NCI-H1105 treated with DMSO at 0.1 percent for 48 hours (cell line): ENCODE data around the gene ANKRD11.
A peak's percentile ranks its signal among the peaks of the same experiment; 100 is the strongest.

Experiments
- DNase-seq: peaks from one replicate; lab custom pipeline; 2025; lab: John Stamatoyannopoulos, UW

Gene ANKRD11

GRCh38 chr16:89490439-89491237, at the start of gene ANKRD11:
Gene ANKRD11, minus strand, starts transcription at chr16:89490561. Its CDS starts 173,542 bp downstream, at chr16:89317019.
- DNase-seq = peak; percentile 96

DNA sequence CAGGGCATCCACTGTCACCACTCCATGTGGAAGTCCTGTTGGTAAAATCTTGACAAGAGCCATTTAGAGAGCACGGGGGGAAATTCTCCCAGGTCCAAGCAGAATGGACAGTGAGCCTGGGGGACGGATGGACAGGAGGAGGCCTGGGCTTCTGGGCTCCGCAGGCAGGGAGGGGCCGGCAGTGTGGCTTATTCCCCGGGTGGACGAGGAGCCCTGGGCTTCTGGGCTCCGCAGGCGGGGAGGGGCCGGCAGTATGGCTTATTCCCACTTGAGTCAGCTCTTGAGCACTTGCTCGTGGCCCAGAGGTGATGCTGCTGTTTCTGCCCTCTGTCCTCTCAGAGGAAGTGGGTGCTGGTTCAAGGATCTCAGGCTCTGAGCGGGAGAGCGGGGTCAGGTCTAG, 47.9 kb upstream of the ANKRD11 start:
- DNase-seq = no peak

GRCh38 chr16:89537549-89537925, 47.2 kb upstream of the ANKRD11 start:
- no peak for DNase-seq

GRCh38 chr16:89536886-89537548, 46.7 kb upstream of the ANKRD11 start:
- no peak for DNase-seq

GRCh38 chr16:89536371-89536770, 46.0 kb upstream of the ANKRD11 start:
- no peak for DNase-seq

GRCh38 chr16:89534252-89534756, 43.9 kb upstream of the ANKRD11 start:
- DNase-seq = no peak

- no peak for DNase-seq
Measured at GRCh38 chr16:89531821-89532526, 41.6 kb upstream of the ANKRD11 start.

GRCh38 chr16:89530401-89531381, 40.3 kb upstream of the ANKRD11 start:
- no peak for DNase-seq

GRCh38 chr16:89529097-89529496, 38.7 kb upstream of the ANKRD11 start:
- DNase-seq = no peak

- DNase-seq = no peak
Measured at GRCh38 chr16:89525146-89525913, 35.0 kb upstream of the ANKRD11 start.

GRCh38 chr16:89523680-89524344, 33.5 kb upstream of the ANKRD11 start:
- DNase-seq = no peak

- DNase-seq = no peak
Measured at GRCh38 chr16:89522287-89522686, 31.9 kb upstream of the ANKRD11 start.

DNA sequence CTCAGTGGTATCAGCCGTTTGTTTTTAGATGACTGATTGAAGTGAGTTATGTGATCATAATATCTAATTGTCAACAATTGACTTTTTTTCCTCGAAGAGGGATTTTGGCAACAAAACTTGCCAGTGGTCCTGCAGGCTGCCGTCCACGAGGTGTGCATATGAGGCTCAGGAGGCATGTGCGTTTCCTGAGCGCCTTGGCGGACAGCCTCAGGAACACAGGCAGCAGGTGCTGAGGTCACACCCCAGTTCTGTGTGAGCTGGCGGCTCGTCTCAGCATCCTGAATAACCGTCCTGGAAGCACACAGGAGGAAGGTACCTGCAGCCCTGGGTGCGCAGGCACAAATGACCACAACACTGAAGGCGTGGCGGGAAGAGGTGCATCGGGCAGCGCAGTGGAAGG, 29.5 kb upstream of the ANKRD11 start:
- DNase-seq = no peak

GRCh38 chr16:89517128-89517527, 26.8 kb upstream of the ANKRD11 start:
- no peak for DNase-seq

DNA sequence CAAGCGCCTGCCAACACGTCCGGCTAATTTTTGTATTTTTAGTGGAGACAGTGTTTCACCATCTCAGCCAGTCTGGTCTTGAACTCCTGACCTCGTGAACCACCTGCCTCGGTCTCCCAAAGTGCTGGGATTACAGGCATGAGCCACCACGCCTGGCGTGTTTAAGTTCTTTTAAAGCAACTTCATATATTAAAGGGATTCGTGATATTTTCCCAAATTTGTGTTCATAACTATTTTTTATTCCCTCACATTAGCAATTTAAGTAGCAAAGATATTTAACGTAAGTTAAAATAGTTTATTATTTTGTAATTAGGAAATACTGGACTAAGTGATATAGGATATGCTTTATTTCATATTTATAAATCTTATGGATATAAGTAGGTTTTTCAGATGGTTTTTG, 22.1 kb upstream of the ANKRD11 start:
- DNase-seq = no peak

DNA sequence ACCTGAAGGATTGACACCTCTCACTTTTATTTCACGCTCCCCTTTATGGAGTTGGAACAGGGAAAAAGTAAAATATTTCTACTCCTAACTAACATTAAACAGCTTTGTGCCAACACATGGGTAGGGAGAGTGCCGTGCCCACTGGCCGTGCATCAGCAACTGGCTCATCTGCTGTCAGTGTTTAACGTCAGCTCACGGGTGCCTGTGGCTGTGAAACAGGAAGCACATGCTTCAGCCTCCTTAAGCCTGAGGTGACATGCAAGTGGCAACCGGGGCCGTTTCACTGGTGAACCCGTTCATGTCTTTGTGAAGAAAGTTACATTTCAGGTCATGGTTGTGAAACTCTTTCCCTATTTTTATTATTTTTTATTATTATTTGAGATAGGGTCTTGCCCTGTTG, 21.0 kb upstream of the ANKRD11 start:
- DNase-seq = no peak

GRCh38 chr16:89510526-89510925, 20.2 kb upstream of the ANKRD11 start:
- DNase-seq = no peak

GRCh38 chr16:89507834-89508590, 17.7 kb upstream of the ANKRD11 start, which contains the start of gene SPG7:
Gene SPG7, plus strand, starts transcription at chr16:89508403. Its CDS starts 15 bp downstream, at chr16:89508418.
- DNase-seq = peak; percentile 49

DNA sequence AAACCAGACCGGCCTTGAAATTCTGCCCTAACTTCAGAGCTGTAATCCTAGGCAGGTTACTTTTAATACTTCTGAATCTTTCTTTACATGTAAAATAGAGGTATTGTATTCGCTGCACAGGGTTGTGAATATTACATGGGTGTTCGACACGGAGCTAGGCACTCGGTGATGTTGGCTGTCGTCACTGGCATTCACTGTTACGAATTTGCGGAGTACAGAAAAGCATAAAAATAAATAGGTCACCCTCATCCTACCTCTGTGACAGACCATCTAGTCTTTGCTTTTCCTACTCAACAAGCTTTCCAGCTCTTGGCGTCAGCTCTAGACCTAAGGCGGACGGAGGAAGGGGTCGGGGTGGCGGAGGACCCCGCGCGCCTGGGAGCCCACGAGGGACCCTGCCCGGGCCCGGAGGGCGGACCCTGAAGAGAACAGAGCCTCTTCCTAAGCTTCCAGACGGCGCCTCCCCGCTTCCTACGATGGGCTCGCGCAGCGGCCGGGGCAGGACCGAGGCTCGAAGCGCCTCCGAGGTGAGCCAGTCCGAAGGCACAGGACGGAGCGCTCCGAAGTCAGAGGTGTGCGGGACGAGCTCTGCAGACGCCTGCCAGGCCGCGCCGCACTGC, 17.0 kb upstream of the ANKRD11 start:
- no peak for DNase-seq
